Measurements from ENCODE around the gene NUP153.

The NUP153 gene

GRCh38 chr6:17679726-17680125 is 27.0 kb downstream of the NUP153 start:
- peaks cover 99% of the 10 kb centered on the region for H3K79me2 ChIP-seq (ENCODE audit: insufficient read depth, low read length)

GRCh38 chr6:17677602-17678001 is 29.1 kb downstream of the NUP153 start:
- no peak overlapping the region for H2AFZ ChIP-seq (ENCODE audit: low read length)
- H3F3A ChIP-seq (ENCODE audit: low read depth) = no peaks in the 10 kb centered on the region
- TF ChIP-seq CTCF (conservative IDR thresholded peaks at IDR 0.05; ENCODE audit: low read length) (no peak), EZH2phosphoT487 (IDR thresholded peaks at IDR 0.05; ENCODE audit: borderline replicate concordance) (no peak)
- no peak overlapping the region for H3K4me3 ChIP-seq (ENCODE audit: low read length, poor library complexity, severe bottlenecking)
- peaks cover 89% of the 10 kb centered on the region for H3K79me2 ChIP-seq (ENCODE audit: insufficient read depth, low read length)
- no peak overlapping the region for H3K9ac ChIP-seq (ENCODE audit: low read depth, low read length, poor library complexity, severe bottlenecking)
- no peaks in the 10 kb centered on the region for H3K9me2 ChIP-seq (replicated peaks; ENCODE audit: low read depth, low read length)
- no peaks in the 10 kb centered on the region for H3K9me3 ChIP-seq (ENCODE audit: insufficient read depth, low read depth, low read length)
- no peaks in the 10 kb centered on the region for H3K27me3 ChIP-seq (ENCODE audit: insufficient read depth, low read length, poor library complexity, severe bottlenecking)
- no peak overlapping the region for H3K4me2 ChIP-seq (ENCODE audit: low read depth, low read length, poor library complexity, severe bottlenecking)
- H4K20me1 ChIP-seq (ENCODE audit: insufficient read depth, low read length, poor library complexity, severe bottlenecking) = peaks cover 79% of the 10 kb centered on the region
- no peaks in the 10 kb centered on the region for H3K4me1 ChIP-seq (ENCODE audit: insufficient read depth, low read length, poor library complexity, severe bottlenecking)
- peaks cover 68% of the 10 kb centered on the region for H3K36me3 ChIP-seq (ENCODE audit: insufficient read depth, low read length)

More at GRCh38 chr6:17679726-17680125, 27.0 kb downstream of the NUP153 start:
- no peak overlapping the region for H3K4me2 ChIP-seq (ENCODE audit: low read depth, low read length, poor library complexity, severe bottlenecking)
- peaks cover 89% of the 10 kb centered on the region for H4K20me1 ChIP-seq (ENCODE audit: insufficient read depth, low read length, poor library complexity, severe bottlenecking)
- no peak overlapping the region for H3K9ac ChIP-seq (ENCODE audit: low read depth, low read length, poor library complexity, severe bottlenecking)
- H2AFZ ChIP-seq (ENCODE audit: low read length) = no peak overlapping the region
- H3K27me3 ChIP-seq (ENCODE audit: insufficient read depth, low read length, poor library complexity, severe bottlenecking) = no peaks in the 10 kb centered on the region
- H3K9me2 ChIP-seq (replicated peaks; ENCODE audit: low read depth, low read length) = no peaks in the 10 kb centered on the region
- H3K4me1 ChIP-seq (ENCODE audit: insufficient read depth, low read length, poor library complexity, severe bottlenecking) = no peaks in the 10 kb centered on the region
- no peak for TF ChIP-seq EZH2phosphoT487 (IDR thresholded peaks at IDR 0.05; ENCODE audit: borderline replicate concordance)
- TF ChIP-seq CTCF (conservative IDR thresholded peaks at IDR 0.05; ENCODE audit: low read length) = no peak
- H3F3A ChIP-seq (ENCODE audit: low read depth) = no peaks in the 10 kb centered on the region
- no peaks in the 10 kb centered on the region for H3K9me3 ChIP-seq (ENCODE audit: insufficient read depth, low read depth, low read length)
- peaks cover 68% of the 10 kb centered on the region for H3K36me3 ChIP-seq (ENCODE audit: insufficient read depth, low read length)
- no peak overlapping the region for H3K4me3 ChIP-seq (ENCODE audit: low read length, poor library complexity, severe bottlenecking)

GRCh38 chr6:17673543-17674254 is 33.0 kb downstream of the NUP153 start:
- Histone ChIP-seq H4K20me1 (ENCODE audit: insufficient read depth, low read length, poor library complexity, severe bottlenecking) (peaks cover 58% of the 10 kb centered on the region), H3F3A (ENCODE audit: low read depth) (no peaks in the 10 kb centered on the region), H3K9me3 (ENCODE audit: insufficient read depth, low read depth, low read length) (no peaks in the 10 kb centered on the region), H3K9me2 (replicated peaks; ENCODE audit: low read depth, low read length) (no peaks in the 10 kb centered on the region), H3K4me1 (ENCODE audit: insufficient read depth, low read length, poor library complexity, severe bottlenecking) (no peaks in the 10 kb centered on the region), H3K4me2 (ENCODE audit: low read depth, low read length, poor library complexity, severe bottlenecking) (no peak overlapping the region), H3K36me3 (ENCODE audit: insufficient read depth, low read length) (peaks cover 75% of the 10 kb centered on the region), H3K4me3 (ENCODE audit: low read length, poor library complexity, severe bottlenecking) (no peak overlapping the region), H3K9ac (ENCODE audit: low read depth, low read length, poor library complexity, severe bottlenecking) (no peak overlapping the region), H2AFZ (ENCODE audit: low read length) (no peak overlapping the region), H3K27me3 (ENCODE audit: insufficient read depth, low read length, poor library complexity, severe bottlenecking) (no peaks in the 10 kb centered on the region), H3K79me2 (ENCODE audit: insufficient read depth, low read length) (peaks cover 68% of the 10 kb centered on the region)
- TF ChIP-seq CTCF (conservative IDR thresholded peaks at IDR 0.05; ENCODE audit: low read length) (no peak), EZH2phosphoT487 (IDR thresholded peaks at IDR 0.05; ENCODE audit: borderline replicate concordance) (no peak)
